ENCODE results near the gene PGF.

The PGF gene

DNA sequence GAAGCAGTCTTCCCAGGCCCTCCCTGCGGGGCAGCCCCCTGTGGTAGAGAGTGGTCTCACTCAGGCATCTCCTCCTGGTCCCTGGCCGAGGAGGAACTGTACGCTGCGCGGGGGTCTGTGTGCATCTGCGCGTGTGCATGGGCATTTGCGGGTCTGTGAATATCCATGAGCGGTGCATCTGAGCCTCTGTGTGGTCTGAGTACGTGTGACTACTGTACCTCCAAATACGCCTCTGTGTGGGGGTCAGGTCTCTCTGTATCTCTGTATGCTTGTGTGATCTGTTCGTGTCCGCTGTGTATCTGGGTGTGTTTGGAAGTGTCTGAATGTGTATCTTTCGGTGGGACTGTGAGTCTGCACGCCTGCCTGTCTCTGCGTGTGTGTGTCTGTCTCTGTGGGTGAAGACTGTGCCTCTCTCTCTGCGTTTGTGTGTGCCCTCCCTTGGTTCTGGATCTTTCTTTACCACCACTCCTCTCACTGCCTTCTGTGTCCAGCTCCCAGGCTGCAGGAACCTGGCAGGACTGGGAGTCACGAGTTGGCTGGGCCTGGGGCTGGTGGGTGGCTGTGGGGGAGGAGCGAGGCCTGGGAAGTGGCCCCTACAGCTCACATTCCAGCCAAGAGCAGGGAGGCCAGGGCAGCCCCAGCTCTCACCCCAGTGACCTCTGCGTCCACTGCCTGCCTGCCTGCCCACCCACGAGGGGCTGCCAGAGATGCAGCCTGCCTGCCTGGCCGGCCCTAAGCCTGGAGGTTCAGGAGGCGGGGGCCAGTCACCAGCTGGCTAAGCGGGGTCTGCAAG, 1.1 kb upstream of the PGF start:
- DNase-seq (ENCODE audit: low read depth): no peak

DNA sequence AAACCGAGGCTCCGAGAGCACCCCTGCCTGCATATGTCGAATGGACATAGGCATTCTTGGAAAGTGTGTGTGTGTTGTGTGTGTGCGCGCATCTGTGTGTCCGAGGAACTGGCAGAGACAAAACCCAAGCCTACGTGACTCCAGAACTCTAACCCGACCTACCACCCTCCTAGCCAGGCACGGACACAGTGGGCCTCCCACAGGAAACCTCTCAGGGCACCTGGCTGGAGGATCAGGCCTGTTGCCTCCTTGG, 556 bp upstream of the PGF start:
- no peak for DNase-seq (ENCODE audit: low read depth)

DNA sequence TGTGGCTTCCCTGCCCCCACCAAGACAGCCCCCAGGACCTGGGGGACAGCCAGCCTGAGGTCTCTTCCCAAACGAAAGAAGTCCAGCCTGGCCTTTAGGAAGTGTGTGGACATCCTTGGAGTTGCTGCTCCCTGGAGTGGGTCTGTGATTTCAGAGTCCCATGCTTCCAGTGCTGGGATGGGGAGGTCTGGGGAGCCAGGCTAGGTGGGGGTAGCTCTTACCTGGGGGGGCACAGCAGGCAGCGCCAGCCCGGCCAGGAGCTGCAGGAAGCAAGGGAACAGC, 509 bp downstream of the PGF start:
- DNase-seq (ENCODE audit: low read depth): no peak

DNA sequence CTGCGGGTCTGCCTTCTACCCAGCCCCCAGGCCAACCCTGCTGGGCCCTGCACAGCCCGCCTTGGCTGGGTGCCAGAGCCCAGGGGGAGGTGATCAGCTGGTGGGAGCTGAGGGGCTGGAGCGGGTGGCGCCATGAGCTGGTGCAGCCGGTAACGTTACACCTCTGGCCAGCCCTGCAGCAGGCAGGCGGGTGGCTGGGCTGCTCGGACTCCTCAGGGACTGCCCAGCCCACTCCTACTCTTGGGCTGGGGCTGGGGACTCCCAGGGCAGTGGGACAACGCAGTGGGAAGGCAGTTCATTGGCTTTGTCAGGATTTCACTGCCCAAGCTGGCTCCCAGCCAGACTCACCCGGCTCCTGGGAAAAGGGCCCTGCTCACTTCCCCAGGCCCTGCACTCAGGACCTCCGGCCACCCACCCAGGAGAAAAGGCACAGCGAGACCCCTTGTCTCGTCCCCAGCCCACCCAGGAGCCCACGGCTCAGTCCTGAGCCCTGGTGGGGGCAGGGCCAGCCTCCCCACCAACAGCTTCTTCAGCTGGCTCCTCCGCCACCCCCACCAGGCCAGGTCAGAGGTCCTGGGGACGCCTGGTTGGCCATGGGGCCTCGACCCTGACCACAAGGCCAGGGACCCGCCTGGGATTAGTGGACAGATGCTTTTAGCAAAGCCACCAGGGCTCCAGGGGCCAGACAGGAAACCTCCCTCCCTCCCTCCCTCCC, 1.0 kb downstream of the PGF start:
- no peak for DNase-seq (ENCODE audit: low read depth)

DNA sequence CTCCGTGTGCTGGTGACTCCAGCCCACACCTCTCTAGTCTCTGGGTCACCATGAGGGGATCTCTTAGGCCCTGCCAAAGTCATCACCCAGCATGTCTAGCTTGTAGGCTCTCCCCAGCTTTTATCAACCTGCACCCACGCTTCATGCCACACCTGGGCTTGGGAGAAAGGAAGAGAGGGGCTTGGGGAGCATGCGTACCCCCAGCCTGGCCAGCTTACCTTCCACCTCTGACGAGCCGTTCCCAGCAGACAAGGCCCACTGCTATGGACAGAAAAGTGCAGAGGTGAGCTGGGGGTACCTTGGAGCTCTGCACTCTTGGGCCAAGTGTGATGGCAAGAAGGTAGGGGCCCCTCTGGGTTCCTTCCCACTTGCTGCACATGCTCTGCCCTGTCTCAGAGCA, 1.7 kb downstream of the PGF start:
- DNase-seq (ENCODE audit: low read depth): no peak

DNA sequence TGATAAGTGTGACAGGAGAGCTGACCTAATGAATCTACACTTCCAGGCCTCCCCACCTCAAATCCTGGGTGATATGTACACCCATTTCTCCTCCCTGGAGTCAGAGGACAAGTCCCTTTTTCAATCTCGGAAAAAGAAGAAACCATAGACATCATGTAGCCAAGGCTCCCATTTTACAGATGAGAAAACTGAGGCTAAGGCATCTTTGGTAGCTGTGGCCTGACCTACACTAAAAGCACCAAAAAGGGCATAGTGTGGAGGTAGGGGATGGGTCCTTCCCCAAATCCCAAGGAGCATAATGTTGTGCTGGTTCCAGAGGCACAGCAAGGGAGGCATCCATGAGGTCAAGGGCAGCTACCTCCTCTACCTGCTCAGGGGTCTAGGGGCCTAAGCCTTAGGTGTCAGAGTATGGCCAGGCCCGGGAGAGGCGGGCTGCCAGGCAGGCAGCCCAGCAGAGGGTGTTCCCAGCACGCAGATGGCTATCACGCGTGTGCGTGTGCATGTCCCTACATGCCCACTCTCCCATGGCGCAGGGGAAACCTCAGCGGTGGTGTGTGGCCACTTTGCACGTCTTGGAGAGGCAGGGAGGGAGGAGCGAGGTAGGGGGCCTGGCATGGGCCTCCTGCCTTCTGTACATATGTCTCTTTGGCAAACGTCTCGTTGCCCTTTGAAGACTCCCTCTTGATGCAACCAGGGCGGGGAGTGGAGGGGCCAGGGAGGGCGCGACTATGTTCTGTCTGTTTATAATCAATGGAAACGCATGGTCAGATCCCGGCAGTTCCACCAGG, 2.5 kb downstream of the PGF start:
- DNase-seq (ENCODE audit: low read depth): no peak

DNA sequence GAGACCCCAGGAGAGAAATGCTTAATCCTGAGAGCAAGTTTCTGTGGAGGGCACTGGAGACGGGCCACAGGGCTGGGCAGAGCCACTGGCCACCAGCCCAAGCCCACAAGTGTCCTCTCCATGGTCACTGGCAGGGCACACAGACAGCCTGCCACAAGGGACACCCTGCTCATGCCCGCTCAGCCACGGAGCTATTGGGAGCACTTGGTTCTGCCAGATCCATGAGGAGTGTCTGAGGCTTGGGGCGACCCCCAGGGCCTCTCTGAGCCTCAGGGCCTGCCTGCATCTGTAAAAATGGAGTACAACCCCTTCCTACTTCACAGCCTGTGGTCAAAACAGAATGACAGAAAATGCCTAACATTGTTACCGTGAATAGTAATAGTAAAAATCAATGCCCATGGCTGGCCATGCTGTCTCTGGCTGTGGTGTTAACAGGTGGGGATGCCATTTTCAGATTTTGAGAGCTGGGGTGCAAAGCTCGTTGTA, 3.2 kb downstream of the PGF start:
- no peak for DNase-seq (ENCODE audit: low read depth)

DNA sequence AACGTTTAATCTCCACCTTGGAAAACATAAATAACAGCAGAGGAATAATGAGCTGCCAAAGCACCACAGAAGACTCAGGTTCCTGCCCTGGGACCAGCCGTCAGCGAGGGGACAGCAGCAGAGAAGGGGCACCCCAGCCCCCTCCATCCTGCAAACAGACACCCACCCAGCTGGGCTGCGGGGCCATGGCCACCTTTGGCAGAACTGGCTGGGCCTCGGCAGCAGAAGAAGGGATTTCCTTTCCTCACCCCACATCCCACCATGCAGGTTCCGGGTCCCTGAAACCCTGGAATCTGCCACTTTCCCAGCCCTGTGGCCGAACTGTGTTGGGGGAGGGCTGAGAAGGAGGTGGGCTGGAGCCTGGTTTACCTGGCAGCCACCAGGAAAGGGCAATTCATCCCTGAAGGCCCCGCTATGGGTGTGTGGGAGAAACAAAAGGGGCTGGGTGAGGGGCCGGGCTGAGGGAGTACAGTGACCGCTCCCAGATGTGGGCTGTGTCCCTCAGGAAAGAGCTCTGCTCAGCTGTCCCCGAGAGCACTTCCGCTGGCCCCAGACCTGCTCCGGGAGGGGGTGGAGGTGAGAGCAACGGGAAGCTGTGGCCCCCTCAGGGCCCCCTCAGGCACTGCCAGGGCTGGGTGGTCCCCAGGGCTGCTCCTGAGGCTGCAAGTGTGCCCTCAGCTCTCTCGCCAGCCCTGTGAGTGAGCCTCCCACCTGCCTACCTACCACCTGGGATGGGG, 3.8 kb downstream of the PGF start:
- no peak for DNase-seq (ENCODE audit: low read depth)

DNA sequence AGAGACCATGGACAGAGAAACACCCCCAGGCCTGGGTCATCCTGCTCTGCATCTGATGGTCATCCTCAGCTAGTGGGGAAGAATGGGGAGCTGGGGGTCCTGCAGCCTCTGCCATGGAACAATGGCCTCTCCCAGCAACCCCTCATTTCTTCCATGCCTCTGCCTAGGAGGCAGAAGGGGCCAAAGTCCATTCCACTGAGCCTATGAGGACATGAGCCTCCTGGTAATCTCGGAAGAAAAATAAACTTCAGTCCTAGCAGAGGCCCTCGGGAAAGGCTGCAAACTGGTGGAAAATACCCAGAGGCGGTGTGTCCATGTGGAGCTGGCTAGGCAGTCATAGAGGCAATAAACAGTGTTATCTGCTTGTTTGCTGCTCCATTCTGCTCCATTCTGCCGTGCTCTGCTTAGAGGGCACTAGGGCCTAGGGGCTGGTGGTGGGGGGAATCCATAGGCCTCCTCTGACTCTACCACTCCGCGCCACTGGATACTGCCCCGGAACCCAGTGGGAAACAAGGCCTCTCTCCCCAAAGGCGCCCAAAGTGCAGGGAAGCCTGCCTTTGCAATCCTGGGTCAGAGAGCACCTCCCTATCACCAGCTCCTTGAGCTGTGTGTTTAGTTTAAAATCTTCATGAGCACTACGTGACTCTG, 4.5 kb downstream of the PGF start:
- no peak for DNase-seq (ENCODE audit: low read depth)

DNA sequence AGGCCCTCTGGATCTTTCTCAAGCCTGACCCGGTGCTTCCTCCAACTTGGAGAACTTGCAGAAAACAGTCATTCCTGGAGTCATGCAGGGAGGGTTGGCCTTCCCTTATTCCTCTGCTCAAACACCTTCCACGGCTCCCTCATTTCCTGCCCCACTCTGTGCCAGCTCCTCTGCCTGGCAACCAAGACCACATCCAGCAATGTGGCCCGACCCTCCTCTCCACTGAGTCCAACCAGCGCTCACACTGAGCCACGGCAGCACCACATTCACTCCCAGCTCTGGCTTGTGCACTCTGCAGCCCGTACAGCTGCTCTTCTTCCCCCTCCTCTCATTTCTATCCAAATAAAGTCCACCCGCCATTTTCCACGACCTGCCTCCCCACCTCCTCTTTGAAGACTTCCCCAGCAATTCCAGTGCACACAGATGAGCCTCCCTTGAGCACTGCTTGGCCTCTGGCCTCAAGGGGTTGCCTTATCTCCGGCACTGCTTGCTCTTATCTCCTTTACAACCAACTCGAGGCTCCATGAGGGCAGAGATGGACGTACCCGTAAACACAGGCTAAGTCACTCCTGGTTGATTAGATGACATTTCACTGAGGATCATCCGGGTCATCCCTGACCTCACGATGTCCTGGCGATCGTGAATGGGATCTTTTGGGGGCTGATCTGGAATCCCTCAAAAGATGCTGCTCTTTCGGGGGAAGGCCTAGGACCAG, 5.4 kb downstream of the PGF start:
- no peak for DNase-seq (ENCODE audit: low read depth)

DNA sequence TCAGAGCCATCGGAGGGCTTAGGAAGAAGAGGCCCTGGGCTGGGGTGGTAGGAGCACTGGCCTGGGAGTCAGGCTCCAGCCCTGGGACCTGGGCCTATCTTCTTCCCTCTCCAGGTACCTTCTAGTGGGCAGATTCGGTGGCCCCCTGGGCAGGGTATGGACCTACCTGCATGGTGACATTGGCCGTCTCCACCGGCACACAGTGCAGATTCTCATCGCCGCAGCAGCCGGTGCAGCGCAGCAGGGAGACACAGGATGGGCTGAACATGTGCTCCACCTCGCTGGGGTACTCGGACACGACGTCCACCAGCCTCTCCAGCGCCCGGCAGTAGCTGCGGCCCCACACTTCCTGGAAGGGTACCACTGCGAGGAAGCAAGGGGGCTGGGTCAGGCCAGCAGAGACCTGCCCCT, 6.2 kb downstream of the PGF start:
- no peak for DNase-seq (ENCODE audit: low read depth)

DNA sequence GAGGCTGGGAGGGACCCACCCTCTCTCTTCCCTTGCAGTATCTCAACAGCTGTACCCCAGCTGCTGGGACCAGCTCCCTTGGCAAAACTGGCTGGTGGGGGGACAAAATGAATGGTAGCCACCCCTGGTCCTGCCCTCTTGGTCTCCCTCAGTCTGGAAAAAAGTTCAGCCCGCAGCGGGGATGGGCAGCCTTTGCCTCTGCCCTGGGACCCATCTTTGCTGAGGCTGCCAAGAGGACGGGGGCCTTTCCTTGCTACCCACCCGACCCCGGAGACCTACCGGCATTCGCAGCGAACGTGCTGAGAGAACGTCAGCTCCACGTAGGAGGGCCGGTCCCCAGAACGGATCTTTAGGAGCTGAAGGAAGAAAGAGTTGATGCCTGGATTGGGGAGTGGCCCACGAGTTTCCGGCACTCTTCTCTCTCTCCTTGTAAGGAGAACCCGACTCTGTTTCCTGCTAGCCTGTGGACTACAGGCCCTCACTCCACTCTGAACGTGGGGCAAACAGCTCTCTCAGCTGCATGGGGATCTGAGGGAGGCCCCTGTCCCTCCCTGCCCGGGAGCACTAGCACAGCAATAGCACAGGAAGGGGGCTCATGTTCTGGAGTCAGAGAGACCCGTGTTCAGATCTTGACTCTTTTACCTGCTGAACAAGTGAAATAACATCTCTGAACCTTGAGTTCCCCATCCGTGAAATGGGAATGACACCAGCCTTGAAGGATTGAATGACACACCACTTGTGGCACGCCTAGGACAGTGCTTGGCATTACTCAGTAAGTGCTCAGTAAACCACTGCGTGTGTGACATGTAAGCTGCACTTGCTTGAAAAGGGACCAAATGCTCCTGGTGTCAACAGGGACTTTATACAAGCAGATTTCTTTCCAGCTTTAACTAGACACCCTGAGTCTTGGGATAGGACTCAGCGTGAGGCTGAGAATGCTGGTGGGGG, 6.9 kb downstream of the PGF start:
- DNase-seq (ENCODE audit: low read depth): no peak

DNA sequence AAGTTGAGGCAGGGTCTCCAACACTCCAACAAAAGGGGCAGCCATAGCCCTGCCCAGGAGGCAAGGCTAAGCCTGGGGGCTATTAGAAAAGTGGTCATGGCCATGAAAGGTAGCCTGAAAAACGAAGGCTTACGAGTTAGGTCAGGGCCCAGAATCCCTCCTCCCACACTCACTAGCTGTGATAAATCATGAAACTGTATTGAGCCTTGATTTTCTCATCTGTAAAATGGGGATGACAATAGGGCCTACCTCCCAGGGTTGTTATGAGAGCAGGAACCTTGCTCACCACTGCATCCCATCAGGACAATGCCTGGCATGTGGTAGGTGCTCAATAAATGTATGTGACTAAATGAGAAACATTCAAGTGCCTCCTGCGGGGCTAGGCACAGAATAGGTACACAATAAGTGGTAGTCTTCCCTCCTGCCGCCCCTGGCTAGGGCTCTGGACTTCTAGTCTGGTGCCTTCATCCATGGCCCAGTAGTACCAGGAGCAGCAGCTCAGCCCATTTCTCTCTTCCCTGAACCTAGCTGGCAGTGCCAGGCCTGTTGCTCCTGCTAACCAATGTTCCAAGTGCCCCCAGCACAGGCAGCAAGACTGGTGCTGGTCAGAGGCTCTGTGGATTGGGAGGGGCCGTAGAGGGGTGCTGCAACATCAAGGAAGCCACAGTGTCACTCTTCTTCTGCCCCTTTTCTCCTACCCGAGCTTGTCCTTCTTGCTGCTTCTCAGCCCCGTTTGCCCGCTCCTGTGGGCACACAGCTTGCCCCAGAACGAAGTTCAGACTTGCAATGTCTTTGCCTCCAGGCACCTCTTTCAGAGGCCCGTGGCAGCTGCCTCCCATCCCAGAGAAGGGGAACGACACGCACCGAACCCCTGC, 7.8 kb downstream of the PGF start:
- DNase-seq (ENCODE audit: low read depth): no peak

DNA sequence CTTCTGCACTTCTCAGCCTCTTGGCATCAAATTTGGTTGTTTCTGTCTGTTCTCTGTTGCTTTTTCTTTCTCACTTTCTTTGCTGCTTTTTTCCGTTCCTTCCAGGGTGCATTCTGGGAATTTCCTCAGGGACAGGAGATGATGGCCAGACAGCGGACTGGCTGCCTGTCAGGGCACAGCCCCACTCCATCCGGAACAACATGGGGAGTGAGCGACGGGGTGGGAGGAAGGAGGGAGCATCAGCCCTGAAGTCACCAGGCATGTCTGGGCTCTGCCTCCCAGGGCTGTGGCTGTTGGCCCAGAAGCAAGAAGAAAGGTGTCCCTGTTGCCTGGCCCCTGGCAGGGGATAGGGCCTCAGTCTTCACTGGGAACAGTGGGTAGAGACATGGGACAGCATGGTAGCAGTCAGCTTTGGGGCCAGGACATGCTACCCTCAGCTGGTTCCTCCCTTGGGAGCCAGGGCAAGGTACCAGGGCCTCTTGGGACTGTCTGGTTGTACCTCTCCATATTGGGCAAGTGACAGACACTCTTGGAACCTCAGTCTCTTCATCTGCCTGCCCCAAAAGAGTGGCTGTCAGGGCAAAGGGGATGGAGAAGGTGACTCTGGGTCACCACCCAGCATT, 8.6 kb downstream of the PGF start:
- no peak for DNase-seq (ENCODE audit: low read depth)

DNA sequence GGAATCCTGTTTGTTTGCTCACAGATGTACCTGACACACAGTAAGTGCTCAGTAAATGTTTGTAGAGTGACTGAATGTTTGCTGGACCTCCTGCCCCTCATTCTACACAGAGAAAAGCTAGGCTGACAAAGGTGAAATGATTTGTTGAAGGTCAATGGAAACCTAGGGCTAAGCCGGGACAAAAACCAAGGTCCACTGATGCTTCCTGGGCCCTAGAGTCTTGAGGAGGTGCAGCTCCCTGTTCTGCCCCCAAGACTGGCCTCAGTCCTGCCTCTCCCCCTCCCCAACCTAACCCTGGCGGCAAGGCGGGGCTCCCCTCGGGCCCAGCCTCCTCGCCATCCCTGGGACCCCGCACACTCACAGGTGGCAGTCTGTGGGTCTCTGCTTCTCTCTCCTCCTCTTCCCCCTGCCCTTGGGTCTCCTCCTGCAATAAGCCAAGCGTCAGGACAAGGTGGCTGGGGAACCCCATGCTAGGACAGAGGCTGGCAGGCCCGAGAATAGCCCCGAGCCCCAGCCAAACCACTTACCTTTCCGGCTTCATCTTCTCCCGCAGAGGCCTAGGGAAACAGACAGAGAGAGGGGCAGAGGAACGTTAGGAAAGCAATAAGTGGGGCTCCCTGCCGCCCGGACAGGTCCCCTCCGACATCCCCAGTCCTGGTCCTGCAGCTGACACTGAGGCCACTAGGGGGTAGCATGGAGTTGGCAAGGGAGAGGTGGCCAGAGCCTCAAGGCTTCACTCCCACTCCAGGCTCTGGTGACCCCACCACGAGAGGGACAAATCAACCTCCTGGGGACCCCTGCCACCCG, 9.3 kb downstream of the PGF start:
- DNase-seq (ENCODE audit: low read depth): peak; percentile 61

DNA sequence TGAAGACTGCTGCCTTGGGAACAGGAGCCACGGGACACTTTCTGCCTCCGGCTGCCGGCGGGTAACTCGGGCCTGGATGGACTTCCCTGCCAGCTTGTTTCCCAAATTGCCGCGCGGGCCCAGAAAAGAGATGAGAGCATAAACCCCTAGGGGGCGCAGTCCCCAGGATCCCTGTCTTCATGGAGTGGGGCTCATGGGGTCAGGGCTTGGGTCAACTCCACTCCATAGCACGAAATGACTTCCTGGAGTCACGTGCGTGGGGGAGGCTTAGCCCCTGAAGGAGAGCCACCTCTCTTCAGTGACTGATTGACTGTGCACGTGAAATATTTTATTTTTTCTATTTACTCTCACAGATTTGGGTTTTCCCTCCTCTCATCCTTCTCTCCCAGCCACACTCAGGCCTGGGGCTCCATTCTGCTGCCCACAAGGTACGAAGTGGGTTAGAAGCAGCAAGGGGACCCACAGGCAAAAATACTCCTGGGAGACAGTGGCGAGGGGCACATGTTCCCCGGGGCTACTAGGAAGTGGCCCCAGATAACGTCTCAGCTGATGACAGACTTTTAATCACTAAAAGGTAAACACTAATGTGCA, 10.0 kb downstream of the PGF start:
- DNase-seq (ENCODE audit: low read depth): no peak

DNA sequence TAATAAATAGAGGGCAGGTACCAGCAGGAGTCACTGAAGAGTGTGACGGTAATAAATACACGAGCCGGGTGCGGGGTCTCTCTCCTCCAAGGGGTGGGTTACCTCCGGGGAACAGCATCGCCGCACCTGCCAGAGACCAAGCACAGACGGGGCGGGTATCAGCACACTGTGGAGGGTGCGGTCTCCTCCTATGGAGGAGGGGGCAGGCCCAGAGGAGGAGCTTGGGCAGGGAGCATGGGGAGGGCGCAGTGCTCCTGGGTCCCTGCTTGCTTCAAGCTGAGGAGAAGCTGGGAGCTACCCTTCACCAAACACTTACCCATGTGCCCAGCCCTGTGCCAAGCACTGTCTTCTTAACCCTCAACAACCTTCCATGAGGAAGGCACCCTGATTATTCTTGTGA, 12.8 kb downstream of the PGF start:
- no peak for DNase-seq (ENCODE audit: low read depth)

DNA sequence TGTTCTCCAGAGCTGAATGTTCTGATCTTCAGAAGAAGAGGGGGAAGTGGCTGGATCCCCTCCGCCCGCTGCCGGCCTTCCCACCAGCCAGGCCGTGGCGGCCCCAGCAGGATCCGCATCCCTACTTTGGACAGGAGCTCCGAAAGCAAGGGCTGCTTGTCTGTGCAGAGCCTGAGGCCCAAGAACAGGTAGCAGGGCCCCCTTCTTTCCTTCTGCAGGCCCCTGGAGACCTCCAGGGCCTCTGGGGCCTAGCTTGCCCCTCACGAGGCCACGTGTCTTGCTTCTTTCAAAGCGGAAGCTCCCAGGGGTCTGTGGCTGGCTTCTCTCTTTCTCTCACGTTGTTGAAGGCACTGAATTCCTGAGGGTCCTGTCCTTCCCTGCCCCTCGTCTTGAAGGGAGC, 13.2 kb downstream of the PGF start:
- no peak for DNase-seq (ENCODE audit: low read depth)
